Mesenchymal stem cell (in vitro differentiated cells and primary cell): Measurements from ENCODE around the gene TCF12.

Experiments used
- DNase-seq: peaks from one replicate; pipeline ENCODE4 v3.0.0-alpha.2; 2013
- H2AFZ ChIP-seq: one replicate; pipeline ENCODE4 v1.6.1; 2013; ENCODE audit warnings: low read depth, mild to moderate bottlenecking, control low read depth, inconsistent platforms, low read length, moderate library complexity
- H2AK5ac ChIP-seq: 2 replicates; pipeline ENCODE4 v1.6.1; 2013; ENCODE audit warnings: low read length, moderate library complexity, mild to moderate bottlenecking, inconsistent platforms; ENCODE audit not compliant: severe bottlenecking
- H2BK120ac ChIP-seq: one replicate; pipeline ENCODE4 v1.6.1; 2013; ENCODE audit warnings: low read depth, mild to moderate bottlenecking, inconsistent platforms, low read length, moderate library complexity
- H2BK12ac ChIP-seq, 2 experiments: one replicate each; pipeline ENCODE4 v1.6.1; 2013; ENCODE audit warnings: inconsistent platforms in 2 of 2, low read length in 2 of 2, mild to moderate bottlenecking in 2 of 2, moderate library complexity in 2 of 2, control low read depth in 1 of 2
- H2BK15ac ChIP-seq: one replicate; pipeline ENCODE4 v1.6.1; 2013; ENCODE audit warnings: mild to moderate bottlenecking, low read depth, inconsistent platforms; ENCODE audit not compliant: poor library complexity, severe bottlenecking
- H2BK5ac ChIP-seq: 2 replicates; pipeline ENCODE4 v1.6.1; 2013; ENCODE audit warnings: low read depth, mild to moderate bottlenecking, low read length, control low read depth, inconsistent platforms; ENCODE audit not compliant: poor library complexity, severe bottlenecking
- H3K14ac ChIP-seq, 2 experiments: one replicate each; pipeline ENCODE4 v1.6.1; 2013; ENCODE audit warnings: inconsistent platforms in 2 of 2, low read length in 2 of 2, control low read depth in 1 of 2, mild to moderate bottlenecking in 1 of 2, moderate library complexity in 1 of 2
- H3K18ac ChIP-seq, 2 experiments: one replicate each; pipeline ENCODE4 v1.6.1; 2013; ENCODE audit warnings: inconsistent platforms in 2 of 2, low read length in 2 of 2, control low read depth in 1 of 2, low read depth in 1 of 2, mild to moderate bottlenecking in 1 of 2
- H3K23ac ChIP-seq, 2 experiments: one replicate each; pipeline ENCODE4 v1.6.1; 2013; ENCODE audit warnings: inconsistent platforms in 2 of 2, low read length in 2 of 2, mild to moderate bottlenecking in 2 of 2, moderate library complexity in 2 of 2, control low read depth in 1 of 2
- H3K27ac ChIP-seq: 2 replicates; pipeline ENCODE4 v1.5.1; 2013; ENCODE audit warnings: mild to moderate bottlenecking, moderate library complexity, low read length, control low read depth, inconsistent platforms; ENCODE audit not compliant: poor library complexity, severe bottlenecking
- H3K27me3 ChIP-seq, 2 experiments: 2 replicates each; pipeline versions ENCODE4 v1.6.1 to v1.7.0; 2013; ENCODE audit warnings: low read length in 2 of 2, mild to moderate bottlenecking in 2 of 2, moderate library complexity in 2 of 2, control low read depth in 1 of 2, inconsistent platforms in 1 of 2; ENCODE audit not compliant: control insufficient read depth in 1 of 2, insufficient read depth in 1 of 2
- H3K36me3 ChIP-seq, 2 experiments: 2 replicates each; pipeline versions ENCODE4 v1.6.1 to v1.7.0; 2013; ENCODE audit warnings: low read length in 2 of 2, control low read depth in 1 of 2, inconsistent platforms in 1 of 2, low read depth in 1 of 2, mild to moderate bottlenecking in 1 of 2; ENCODE audit not compliant: insufficient read depth in 2 of 2, control insufficient read depth in 1 of 2
- H3K4ac ChIP-seq, 2 experiments: one replicate each; pipeline ENCODE4 v1.6.1; 2013; ENCODE audit warnings: inconsistent platforms in 2 of 2, low read length in 2 of 2, mild to moderate bottlenecking in 2 of 2, moderate library complexity in 2 of 2, control low read depth in 1 of 2, low read depth in 1 of 2
- H3K4me1 ChIP-seq: 2 replicates; pipeline ENCODE4 v1.6.1; 2013; ENCODE audit warnings: low read depth, low read length, control low read depth; ENCODE audit not compliant: control insufficient read depth, insufficient read depth
- H3K4me2 ChIP-seq: 2 replicates; pipeline ENCODE4 v1.6.1; 2013; ENCODE audit warnings: low read length, mild to moderate bottlenecking, inconsistent platforms; ENCODE audit not compliant: poor library complexity, severe bottlenecking
- H3K4me3 ChIP-seq, 2 experiments: 2 replicates each; pipeline versions ENCODE4 v1.5.1 to v1.7.0; 2013; ENCODE audit warnings: low read length in 2 of 2, mild to moderate bottlenecking in 2 of 2, control low read depth in 1 of 2, low read depth in 1 of 2; ENCODE audit not compliant: insufficient read depth in 1 of 2
- H3K79me1 ChIP-seq: replicated peaks from 2 replicates; pipeline ENCODE4 v1.6.1; 2013; ENCODE audit warnings: mild to moderate bottlenecking, control low read depth, low read length, inconsistent platforms; ENCODE audit not compliant: poor library complexity, severe bottlenecking
- H3K9ac ChIP-seq: 2 replicates; pipeline ENCODE4 v1.7.0; 2013; ENCODE audit warnings: mild to moderate bottlenecking, low read length, moderate library complexity
- H3K9me3 ChIP-seq: 2 replicates; pipeline ENCODE4 v1.7.0; 2013; ENCODE audit warnings: mild to moderate bottlenecking, low read length; ENCODE audit not compliant: control insufficient read depth
- H4K8ac ChIP-seq: one replicate; pipeline ENCODE4 v1.6.1; 2013; ENCODE audit warnings: inconsistent platforms, mild to moderate bottlenecking, low read length, moderate library complexity
- H4K91ac ChIP-seq: one replicate; pipeline ENCODE4 v1.6.1; 2013; ENCODE audit warnings: mild to moderate bottlenecking, low read length, inconsistent platforms
- WGBS: methylation state at CpG from one replicate; pipeline ENCODE4 v1.1.7; 2013; ENCODE audit warnings: mixed read lengths; 5-methylcytosine and 5-hydroxymethylcytosine counted together

TCF12 gene

DNA sequence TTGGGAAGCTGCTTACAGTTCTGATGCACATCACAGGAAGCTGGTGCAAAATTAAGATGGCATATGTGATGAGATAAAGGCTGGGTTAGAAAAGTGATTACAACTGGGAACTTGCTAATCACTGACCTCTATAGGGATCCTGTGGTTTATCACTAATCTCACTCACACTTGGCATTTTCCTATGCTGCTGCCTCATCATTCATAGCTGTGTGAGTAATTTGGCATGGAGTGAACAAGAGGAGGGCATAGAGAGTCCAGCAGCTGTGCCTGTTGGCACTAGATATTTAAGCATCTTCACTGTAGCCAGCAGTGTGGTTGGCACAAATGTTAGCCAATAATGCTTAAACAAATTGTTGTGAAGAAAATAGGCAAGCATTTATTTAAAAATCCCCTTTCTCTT is 240.1 kb downstream of the TCF12 start:
- no peak overlapping the region for H3K4ac ChIP-seq
- DNase-seq = no peak
- H3K4me1 ChIP-seq = peaks cover 1% of the 10 kb centered on the region
- no peak overlapping the region for H3K4me3 ChIP-seq
- H2BK15ac ChIP-seq = no peak overlapping the region
- no peaks in the 10 kb centered on the region for H3K9me3 ChIP-seq
- no peak overlapping the region for H4K91ac ChIP-seq
- H2BK12ac ChIP-seq = no peak overlapping the region
- no peak overlapping the region for H3K4me2 ChIP-seq
- peaks cover 19% of the 10 kb centered on the region for H3K79me1 ChIP-seq
- H3K14ac ChIP-seq = no peak overlapping the region
- no peak overlapping the region for H3K23ac ChIP-seq
- no peak overlapping the region for H2BK5ac ChIP-seq
- no peaks in the 10 kb centered on the region for H3K36me3 ChIP-seq
- H2AFZ ChIP-seq = no peak overlapping the region
- H3K9ac ChIP-seq = no peak overlapping the region
- no peak overlapping the region for H2AK5ac ChIP-seq
- H4K8ac ChIP-seq = no peak overlapping the region
- H3K27ac ChIP-seq = no peak overlapping the region
- H3K27me3 ChIP-seq = no peaks in the 10 kb centered on the region
- no peak overlapping the region for H2BK120ac ChIP-seq
- H3K18ac ChIP-seq = no peak overlapping the region

DNA sequence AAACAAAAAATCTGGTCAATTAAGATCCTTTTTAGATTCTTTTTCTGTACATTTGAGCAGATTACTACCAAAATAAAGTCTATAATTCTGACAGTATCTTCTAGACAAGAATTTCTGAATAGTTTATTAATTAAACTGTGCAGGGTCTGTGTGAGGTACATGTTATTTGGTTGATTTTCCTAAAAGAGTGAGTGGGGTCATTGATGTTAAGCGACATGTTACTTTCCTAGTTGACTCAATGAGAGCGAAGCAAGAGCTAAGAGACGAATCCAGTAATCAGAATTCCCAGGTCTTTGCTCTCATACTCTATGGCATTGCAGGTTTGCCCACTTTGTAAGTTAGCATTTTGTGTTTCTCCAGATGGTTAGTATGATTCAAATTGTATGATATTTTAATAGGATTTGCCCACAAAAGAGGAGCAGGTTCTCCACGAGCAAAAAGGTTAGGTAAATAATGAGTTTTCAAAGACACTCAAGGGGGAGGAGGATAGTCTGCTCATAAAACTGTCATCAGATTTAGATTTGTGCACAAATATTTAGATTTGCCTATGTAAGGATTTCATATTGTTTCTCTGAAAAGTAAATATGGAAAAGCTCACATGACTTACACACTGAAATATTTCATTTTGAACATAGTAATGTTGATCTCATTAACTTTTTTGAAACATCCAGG is 240.7 kb downstream of the TCF12 start:
- Histone ChIP-seq H3K4me1 (peaks cover 1% of the 10 kb centered on the region), H3K14ac (no peak overlapping the region), H3K23ac (no peak overlapping the region), H4K91ac (no peak overlapping the region), H3K18ac (no peak overlapping the region), H3K4me2 (no peak overlapping the region), H2BK120ac (no peak overlapping the region), H3K4me3 (no peak overlapping the region), H3K27me3 (no peaks in the 10 kb centered on the region), H3K27ac (no peak overlapping the region), H2AK5ac (no peak overlapping the region), H3K9ac (no peak overlapping the region), H3K36me3 (no peaks in the 10 kb centered on the region), H2AFZ (no peak overlapping the region), H2BK5ac (no peak overlapping the region), H4K8ac (no peak overlapping the region), H3K9me3 (no peaks in the 10 kb centered on the region), H3K4ac (no peak overlapping the region), H3K79me1 (peaks cover 21% of the 10 kb centered on the region), H2BK12ac (no peak overlapping the region), H2BK15ac (no peak overlapping the region)
- no peak for DNase-seq
- 86% methylated on average over 4 of the region's 4 CpGs for WGBS

DNA sequence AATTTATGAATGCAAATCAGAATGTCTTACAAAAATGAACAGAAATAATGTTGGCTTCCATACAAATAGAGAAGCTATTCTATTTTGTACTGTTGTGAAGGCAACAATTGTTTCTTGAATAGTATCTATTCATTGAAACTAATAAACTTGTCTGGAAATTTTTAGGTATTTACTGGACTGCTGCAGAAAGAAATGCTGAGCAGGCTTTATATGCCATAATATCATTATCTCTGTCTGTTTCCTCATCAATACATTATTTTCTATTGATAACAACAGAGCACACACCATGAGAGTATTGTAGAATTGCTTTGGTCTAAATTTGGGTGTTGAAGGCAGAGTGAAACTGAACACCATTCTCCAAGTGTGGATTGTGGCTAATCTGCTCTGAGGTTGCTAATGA is 241.3 kb downstream of the TCF12 start:
- Histone ChIP-seq H3K18ac (no peak overlapping the region), H3K79me1 (peaks cover 24% of the 10 kb centered on the region), H3K27ac (no peak overlapping the region), H3K23ac (no peak overlapping the region), H2BK120ac (no peak overlapping the region), H3K4me1 (peaks cover 1% of the 10 kb centered on the region), H3K36me3 (no peaks in the 10 kb centered on the region), H2AK5ac (no peak overlapping the region), H2AFZ (no peak overlapping the region), H3K9ac (no peak overlapping the region), H3K27me3 (no peaks in the 10 kb centered on the region), H3K4ac (no peak overlapping the region), H3K9me3 (no peaks in the 10 kb centered on the region), H2BK12ac (no peak overlapping the region), H4K91ac (no peak overlapping the region), H2BK5ac (no peak overlapping the region), H3K4me3 (no peak overlapping the region), H3K4me2 (no peak overlapping the region), H2BK15ac (no peak overlapping the region), H4K8ac (no peak overlapping the region), H3K14ac (no peak overlapping the region)
- DNase-seq = no peak

DNA sequence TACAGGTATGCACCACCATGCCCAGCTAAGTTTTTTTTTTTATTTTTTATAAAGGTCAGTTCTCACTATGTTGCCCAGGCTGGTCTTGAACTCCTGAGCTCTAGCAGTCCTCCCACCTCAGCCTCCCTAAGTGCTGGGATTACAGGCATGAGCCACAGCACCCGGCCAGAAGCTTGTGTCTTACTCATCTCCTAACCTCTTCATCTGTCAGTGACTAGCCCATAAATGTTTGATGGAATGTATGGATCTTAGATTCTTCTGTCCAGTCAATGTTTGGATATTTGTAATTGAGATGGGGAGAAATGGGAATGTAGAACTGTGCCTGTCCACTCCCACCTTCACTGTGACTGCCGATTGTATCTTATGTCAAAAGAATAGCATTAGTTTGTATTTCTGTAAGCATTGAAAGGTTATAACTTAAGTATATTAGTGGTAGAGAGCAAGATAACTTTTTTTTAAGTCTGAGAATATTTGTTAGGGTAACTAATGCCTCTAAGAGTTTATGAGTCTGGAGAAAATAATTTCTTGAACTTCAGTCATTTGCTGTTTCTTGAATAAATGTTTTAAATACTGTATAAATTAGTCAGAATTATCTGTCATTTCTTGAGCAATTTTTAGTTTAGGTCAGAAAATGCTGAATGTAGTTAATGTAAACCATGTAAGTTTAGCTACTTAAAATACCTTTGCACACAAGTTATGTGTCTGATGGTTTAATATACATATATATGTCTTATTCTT is 242.5 kb downstream of the TCF12 start:
- H3K23ac ChIP-seq = no peak overlapping the region
- H2BK5ac ChIP-seq = no peak overlapping the region
- peak overlapping the region; percentile 34 for H3K27ac ChIP-seq
- H3K27me3 ChIP-seq = no peaks in the 10 kb centered on the region
- no peak overlapping the region for H3K4ac ChIP-seq
- H2BK120ac ChIP-seq = no peak overlapping the region
- no peak overlapping the region for H3K4me3 ChIP-seq
- peaks cover 1% of the 10 kb centered on the region for H3K4me1 ChIP-seq
- H2BK12ac ChIP-seq = no peak overlapping the region
- no peaks in the 10 kb centered on the region for H3K9me3 ChIP-seq
- peaks cover 20% of the 10 kb centered on the region for H3K79me1 ChIP-seq
- H2AK5ac ChIP-seq = no peak overlapping the region
- H2BK15ac ChIP-seq = no peak overlapping the region
- no peak overlapping the region for H3K18ac ChIP-seq
- H4K91ac ChIP-seq = no peak overlapping the region
- peak; percentile 59 for DNase-seq
- no peaks in the 10 kb centered on the region for H3K36me3 ChIP-seq
- H3K14ac ChIP-seq = no peak overlapping the region
- WGBS = 64% methylated on average over 1 of the region's 2 CpGs
- H2AFZ ChIP-seq = no peak overlapping the region
- no peak overlapping the region for H4K8ac ChIP-seq
- H3K9ac ChIP-seq = no peak overlapping the region
- H3K4me2 ChIP-seq = no peak overlapping the region
